ENCODE data around the gene OCIAD2. TPM values are rescaled to one million over a fixed set of nuclear protein-coding genes. Genes with fewer than 3 reads are reported as not detected.

The OCIAD2 gene
- total RNA-seq, 3 donors from 2014 or later: 34.0 to 110 (median 67.1) TPM

DNA sequence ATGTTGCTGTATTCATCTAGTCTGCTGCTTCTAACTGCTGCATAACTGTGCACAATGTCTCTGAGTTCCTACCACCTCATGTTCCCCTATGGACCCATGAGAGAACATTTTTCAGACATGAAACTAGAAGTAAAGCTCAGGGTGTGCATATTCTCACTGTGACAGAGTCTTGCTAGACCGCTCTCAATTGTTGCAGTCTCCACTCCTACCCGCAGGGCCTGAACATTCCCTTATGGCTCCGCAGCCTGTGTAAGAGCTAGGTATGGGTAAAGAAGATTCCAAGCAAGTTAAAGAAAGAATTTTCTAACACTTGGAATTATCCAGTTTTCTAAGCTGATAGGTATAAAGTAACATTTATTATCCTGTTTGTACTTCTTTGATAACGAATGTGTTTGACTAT lies 5.4 kb downstream of the OCIAD2 start:
- Histone ChIP-seq H3K4me3 (no peak overlapping the region), H3K4me1 (ENCODE audit: low read depth) (peaks cover 6% of the 10 kb centered on the region), H3K36me3 (ENCODE audit: low read depth) (no peaks in the 10 kb centered on the region), H3K9me3 (no peaks in the 10 kb centered on the region)
- intact Hi-C loops (cut with DNase I, micrococcal nuclease): no loop called here
- no peak for ATAC-seq
- no peak for DNase-seq
- TF ChIP-seq CTCF (IDR thresholded peaks at IDR 0.05): no peak

DNA sequence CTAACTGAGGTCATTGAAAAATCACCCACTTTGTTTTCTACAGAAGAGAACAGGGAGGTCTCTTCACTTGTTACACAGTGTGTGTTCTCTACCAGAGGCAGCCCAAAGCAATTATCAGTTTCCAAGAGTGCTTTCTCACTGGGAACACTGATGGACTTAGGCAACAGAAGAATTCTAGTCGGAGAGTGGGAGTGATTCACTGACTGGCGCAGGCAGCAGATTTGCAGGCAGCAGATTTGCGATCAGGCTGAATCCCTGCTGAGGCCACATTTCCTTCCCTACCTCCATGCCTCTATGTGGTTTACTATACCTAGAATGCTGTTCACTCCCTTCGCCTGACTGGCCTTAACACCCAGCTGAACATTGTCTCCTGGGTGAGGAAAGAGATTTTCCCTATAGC lies 6.6 kb downstream of the OCIAD2 start:
- ATAC-seq: no peak
- no peak for TF ChIP-seq CTCF (IDR thresholded peaks at IDR 0.05)
- H3K36me3 ChIP-seq (ENCODE audit: low read depth): no peaks in the 10 kb centered on the region
- intact Hi-C loops (cut with DNase I, micrococcal nuclease): no loop called here
- no peaks in the 10 kb centered on the region for H3K4me1 ChIP-seq (ENCODE audit: low read depth)
- no peak overlapping the region for H3K4me3 ChIP-seq
- no peak for DNase-seq
- H3K9me3 ChIP-seq: no peaks in the 10 kb centered on the region

GRCh38 chr4:48899432-48899749 lies 7.2 kb downstream of the OCIAD2 start:
- ATAC-seq: no peak
- intact Hi-C loops (cut with DNase I, micrococcal nuclease): no loop called here
- DNase-seq: no peak
- Histone ChIP-seq H3K36me3 (ENCODE audit: low read depth) (no peaks in the 10 kb centered on the region), H3K4me3 (no peak overlapping the region), H3K9me3 (no peaks in the 10 kb centered on the region), H3K4me1 (ENCODE audit: low read depth) (no peaks in the 10 kb centered on the region)
- no peak for TF ChIP-seq CTCF (IDR thresholded peaks at IDR 0.05)

DNA sequence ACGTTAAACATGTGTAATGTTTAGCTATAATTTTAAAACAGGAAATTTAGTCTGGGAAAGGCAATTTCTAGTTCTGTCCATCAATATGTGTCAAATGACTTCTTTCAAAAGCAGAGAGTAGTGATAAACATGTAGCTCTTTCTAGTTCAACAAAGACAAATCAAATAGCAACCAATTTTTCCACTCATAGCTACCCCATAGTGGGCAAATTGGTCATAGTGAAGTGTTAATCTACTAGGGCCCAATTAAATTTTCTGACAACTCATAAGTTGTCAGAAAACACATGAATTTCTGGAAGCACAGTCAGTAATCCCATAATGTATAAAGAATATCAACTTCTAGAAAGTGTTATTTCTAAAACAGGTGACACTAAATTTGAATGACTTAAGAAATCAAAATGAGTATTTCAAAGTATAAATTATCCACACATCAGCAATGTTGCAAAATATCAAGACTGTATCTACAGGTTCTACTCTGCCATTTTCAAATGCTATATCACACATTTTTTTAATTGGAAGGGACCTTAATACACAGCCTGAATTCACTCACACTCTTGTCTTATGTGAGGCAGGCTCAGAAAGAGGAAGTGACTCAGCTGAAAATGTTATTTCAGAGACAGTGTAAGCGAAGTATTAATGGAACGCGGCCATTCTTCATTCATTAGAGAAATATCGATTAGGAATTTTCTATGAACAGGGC lies 7.7 kb downstream of the OCIAD2 start:
- DNase-seq (no peak), ATAC-seq (no peak)
- no peak for TF ChIP-seq CTCF (IDR thresholded peaks at IDR 0.05)
- intact Hi-C loops (cut with DNase I, micrococcal nuclease): no loop called here
- H3K9me3 ChIP-seq: no peaks in the 10 kb centered on the region
- no peaks in the 10 kb centered on the region for H3K36me3 ChIP-seq (ENCODE audit: low read depth)
- no peak overlapping the region for H3K4me3 ChIP-seq
- H3K4me1 ChIP-seq (ENCODE audit: low read depth): no peaks in the 10 kb centered on the region

DNA sequence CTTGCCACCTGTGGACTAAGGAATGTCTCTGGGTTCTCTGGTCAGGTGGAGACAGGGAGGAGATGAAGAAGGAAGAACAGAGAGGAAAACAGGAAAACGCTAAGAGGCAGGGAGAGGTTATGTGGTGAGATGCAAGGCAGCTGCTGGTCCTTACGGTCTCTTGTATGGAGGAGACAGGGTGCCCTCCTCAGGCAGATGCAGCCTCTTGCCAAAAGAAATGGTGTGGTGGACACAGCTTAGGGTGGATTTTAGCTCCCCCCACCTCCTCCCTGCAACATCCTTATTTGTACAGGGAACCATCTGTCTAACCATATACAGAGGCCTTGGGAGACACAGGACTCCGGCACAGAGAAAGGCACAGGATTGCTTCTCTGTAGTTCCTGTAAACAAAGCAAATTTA lies 9.7 kb downstream of the OCIAD2 start:
- TF ChIP-seq CTCF (IDR thresholded peaks at IDR 0.05): no peak
- H3K4me3 ChIP-seq: no peak overlapping the region
- intact Hi-C loops (cut with DNase I, micrococcal nuclease): no loop called here
- H3K4me1 ChIP-seq (ENCODE audit: low read depth): no peaks in the 10 kb centered on the region
- ATAC-seq (no peak), DNase-seq (no peak)
- H3K36me3 ChIP-seq (ENCODE audit: low read depth): no peaks in the 10 kb centered on the region
- H3K9me3 ChIP-seq: no peaks in the 10 kb centered on the region

All from mucosa of descending colon (tissue), 3 donors.